ENCODE measurements around the gene DRC3.
"Not testable (repeated sequence)": the region's sequence is repeated elsewhere in the genome, so short reads cannot be mapped to it uniquely, and the experiment has no call there.

Gene DRC3

DNA sequence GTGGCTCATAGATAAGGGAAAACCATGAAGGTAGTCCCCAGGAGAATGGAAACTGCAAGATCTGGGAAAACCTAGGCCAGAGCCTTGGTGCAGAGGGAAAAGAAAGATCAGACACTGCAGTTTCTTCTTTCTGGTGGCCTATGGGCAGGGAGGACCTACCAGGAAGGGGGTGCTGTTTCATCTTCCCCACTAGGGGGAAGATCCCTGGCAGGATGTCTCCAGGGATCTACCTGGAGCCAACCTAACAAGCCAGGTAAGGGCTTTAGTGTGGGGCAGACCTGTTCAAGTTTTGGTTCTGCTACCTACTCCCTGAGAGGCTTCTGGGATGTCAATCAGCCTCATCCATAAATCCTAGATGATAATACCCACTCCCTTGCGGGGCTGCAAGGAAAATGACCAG, 21.9 kb upstream of the DRC3 start:
- no peaks in the 10 kb centered on the region for H3K4me1 ChIP-seq
- H3K36me3 ChIP-seq (ENCODE audit: control insufficient read depth, insufficient read depth, low read length), result no peaks in the 10 kb centered on the region
- no peak overlapping the region for H3K4me2 ChIP-seq (ENCODE audit: low read length)
- H3K27ac ChIP-seq, result no peak overlapping the region
- peaks cover 77% of the 10 kb centered on the region for H3K79me2 ChIP-seq
- H3K4me3 ChIP-seq (ENCODE audit: low read depth, low read length), result no peak overlapping the region
- no peaks in the 10 kb centered on the region for H3K27me3 ChIP-seq (ENCODE audit: control insufficient read depth, insufficient read depth, low read length)
- H2AFZ ChIP-seq, result no peak overlapping the region
- no peaks in the 10 kb centered on the region for H3K9me3 ChIP-seq (ENCODE audit: control insufficient read depth, low read length)
- TF ChIP-seq CTCF (IDR thresholded peaks at IDR 0.05), result no peak
- no peak overlapping the region for H3K9ac ChIP-seq

GRCh38 chr17:17951524-17951923, 21.1 kb upstream of the DRC3 start:
- no peak overlapping the region for H2AFZ ChIP-seq
- H3K27ac ChIP-seq, result no peak overlapping the region
- H3K4me3 ChIP-seq (ENCODE audit: low read depth, low read length), result no peak overlapping the region
- H3K79me2 ChIP-seq, result peaks cover 79% of the 10 kb centered on the region
- no peak overlapping the region for H3K4me2 ChIP-seq (ENCODE audit: low read length)
- no peak for TF ChIP-seq CTCF (IDR thresholded peaks at IDR 0.05)
- no peaks in the 10 kb centered on the region for H3K36me3 ChIP-seq (ENCODE audit: control insufficient read depth, insufficient read depth, low read length)
- no peaks in the 10 kb centered on the region for H3K27me3 ChIP-seq (ENCODE audit: control insufficient read depth, insufficient read depth, low read length)
- H3K9ac ChIP-seq, result no peak overlapping the region
- H3K4me1 ChIP-seq, result no peaks in the 10 kb centered on the region
- no peaks in the 10 kb centered on the region for H3K9me3 ChIP-seq (ENCODE audit: control insufficient read depth, low read length)

GRCh38 chr17:17952691-17953090, 20.0 kb upstream of the DRC3 start:
- H3K36me3 ChIP-seq (ENCODE audit: control insufficient read depth, insufficient read depth, low read length), result no peaks in the 10 kb centered on the region
- no peaks in the 10 kb centered on the region for H3K4me1 ChIP-seq
- H3K27me3 ChIP-seq (ENCODE audit: control insufficient read depth, insufficient read depth, low read length), result no peaks in the 10 kb centered on the region
- no peak for TF ChIP-seq CTCF (IDR thresholded peaks at IDR 0.05)
- no peak overlapping the region for H3K27ac ChIP-seq
- no peak overlapping the region for H3K4me2 ChIP-seq (ENCODE audit: low read length)
- no peak overlapping the region for H2AFZ ChIP-seq
- H3K9me3 ChIP-seq (ENCODE audit: control insufficient read depth, low read length), result no peaks in the 10 kb centered on the region
- H3K79me2 ChIP-seq, result peaks cover 82% of the 10 kb centered on the region
- H3K9ac ChIP-seq, result no peak overlapping the region
- no peak overlapping the region for H3K4me3 ChIP-seq (ENCODE audit: low read depth, low read length)

- no peak overlapping the region for H3K4me2 ChIP-seq (ENCODE audit: low read length)
- no peak overlapping the region for H3K4me3 ChIP-seq (ENCODE audit: low read depth, low read length)
- H3K27me3 ChIP-seq (ENCODE audit: control insufficient read depth, insufficient read depth, low read length), result no peaks in the 10 kb centered on the region
- peaks cover 70% of the 10 kb centered on the region for H3K79me2 ChIP-seq
- H3K27ac ChIP-seq, result no peak overlapping the region
- peaks cover 11% of the 10 kb centered on the region for H3K4me1 ChIP-seq
- H3K9me3 ChIP-seq (ENCODE audit: control insufficient read depth, low read length), result no peaks in the 10 kb centered on the region
- H3K9ac ChIP-seq, result no peak overlapping the region
- TF ChIP-seq CTCF (IDR thresholded peaks at IDR 0.05), result no peak
- no peak overlapping the region for H2AFZ ChIP-seq
- H3K36me3 ChIP-seq (ENCODE audit: control insufficient read depth, insufficient read depth, low read length), result no peaks in the 10 kb centered on the region
Observed at GRCh38 chr17:17954079-17954478, 18.6 kb upstream of the DRC3 start.

DNA sequence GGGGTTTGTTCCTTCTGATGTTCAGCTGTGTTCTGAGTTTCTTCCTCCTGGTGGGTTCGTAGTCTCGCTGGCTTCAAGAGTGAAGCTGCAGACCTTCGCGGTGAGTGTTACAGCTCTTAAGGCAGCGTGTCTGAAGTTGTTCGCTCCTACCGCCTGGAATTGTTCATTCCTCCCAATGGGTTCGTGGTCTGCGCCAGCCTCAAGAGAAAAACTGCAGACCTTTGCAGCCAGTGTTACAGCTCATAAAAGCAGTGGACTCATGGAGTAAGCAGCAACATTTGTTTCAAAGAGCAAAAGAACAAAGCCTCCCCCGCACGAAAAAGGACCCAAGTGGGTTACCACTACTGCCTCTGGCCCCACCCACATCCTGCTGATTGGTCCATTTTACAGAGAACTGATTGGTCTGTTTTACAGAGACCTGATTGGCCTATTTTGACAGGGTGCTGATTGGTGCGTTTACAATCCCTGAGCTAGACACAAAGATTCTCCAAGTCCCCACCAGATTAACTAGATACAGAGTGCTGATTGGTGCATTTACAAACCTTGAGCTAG, 16.8 kb upstream of the DRC3 start:
- H3K4me2 ChIP-seq (ENCODE audit: low read length); H2AFZ ChIP-seq; H3K9ac ChIP-seq; H3K4me3 ChIP-seq (ENCODE audit: low read depth, low read length); H3K36me3 ChIP-seq (ENCODE audit: control insufficient read depth, insufficient read depth, low read length); H3K27ac ChIP-seq; H3K27me3 ChIP-seq (ENCODE audit: control insufficient read depth, insufficient read depth, low read length); H3K9me3 ChIP-seq (ENCODE audit: control insufficient read depth, low read length): not testable (repeated sequence)
- Histone ChIP-seq H3K4me1 (peaks cover 26% of the 10 kb centered on the region), H3K79me2 (peaks cover 53% of the 10 kb centered on the region)

Data from parathyroid adenoma (tissue), 2 donors.